ENCODE results near the gene FUBP3.

DNA sequence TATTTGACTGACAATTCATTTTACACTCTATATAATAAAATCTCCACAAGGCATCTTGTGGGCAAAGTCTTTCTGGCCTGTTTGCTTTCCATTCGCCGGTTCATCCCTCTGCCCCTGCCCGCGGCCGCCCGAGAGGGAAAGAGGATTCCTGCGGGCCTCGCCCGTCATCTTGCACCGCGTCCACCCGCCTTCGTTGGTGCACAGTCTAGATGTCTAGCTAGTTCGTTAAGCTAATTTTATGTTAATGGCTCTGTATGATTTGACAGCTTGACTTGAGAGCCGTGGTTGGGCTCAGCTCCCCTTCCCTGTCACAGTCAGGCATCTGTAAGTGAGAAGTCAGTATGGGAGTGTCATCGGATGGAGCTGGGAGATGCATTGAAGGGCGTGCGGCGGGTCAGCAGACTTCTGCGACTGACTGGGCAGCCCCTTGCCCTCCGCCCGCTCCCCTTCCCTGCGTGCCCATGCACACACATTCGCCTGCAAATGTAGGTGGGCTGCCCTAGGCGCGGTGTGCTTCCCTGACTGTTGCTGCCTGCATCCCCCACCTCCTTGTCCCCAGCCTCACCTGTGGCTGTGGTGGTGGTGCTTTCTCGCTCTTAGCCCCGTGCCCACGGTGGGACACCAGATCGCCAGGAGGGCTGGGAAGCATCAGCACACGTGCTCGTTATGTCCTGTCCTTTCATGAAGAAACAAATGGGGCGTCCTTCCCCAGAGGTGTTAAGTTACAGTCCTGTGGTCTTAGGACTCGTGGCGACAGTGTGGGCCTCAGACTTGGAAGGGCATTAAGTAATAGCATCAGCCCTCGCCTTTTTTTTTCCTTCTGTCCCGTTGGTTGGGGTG lies 59.1 kb downstream of the FUBP3 start:
- TF ChIP-seq, protein P1, sequence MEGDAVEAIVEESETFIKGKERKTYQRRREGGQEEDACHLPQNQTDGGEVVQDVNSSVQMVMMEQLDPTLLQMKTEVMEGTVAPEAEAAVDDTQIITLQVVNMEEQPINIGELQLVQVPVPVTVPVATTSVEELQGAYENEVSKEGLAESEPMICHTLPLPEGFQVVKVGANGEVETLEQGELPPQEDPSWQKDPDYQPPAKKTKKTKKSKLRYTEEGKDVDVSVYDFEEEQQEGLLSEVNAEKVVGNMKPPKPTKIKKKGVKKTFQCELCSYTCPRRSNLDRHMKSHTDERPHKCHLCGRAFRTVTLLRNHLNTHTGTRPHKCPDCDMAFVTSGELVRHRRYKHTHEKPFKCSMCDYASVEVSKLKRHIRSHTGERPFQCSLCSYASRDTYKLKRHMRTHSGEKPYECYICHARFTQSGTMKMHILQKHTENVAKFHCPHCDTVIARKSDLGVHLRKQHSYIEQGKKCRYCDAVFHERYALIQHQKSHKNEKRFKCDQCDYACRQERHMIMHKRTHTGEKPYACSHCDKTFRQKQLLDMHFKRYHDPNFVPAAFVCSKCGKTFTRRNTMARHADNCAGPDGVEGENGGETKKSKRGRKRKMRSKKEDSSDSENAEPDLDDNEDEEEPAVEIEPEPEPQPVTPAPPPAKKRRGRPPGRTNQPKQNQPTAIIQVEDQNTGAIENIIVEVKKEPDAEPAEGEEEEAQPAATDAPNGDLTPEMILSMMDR (IDR thresholded peaks at IDR 0.05; ENCODE audit: low read depth, low read length, poor library complexity, severe bottlenecking): no peak
- no peak for TF ChIP-seq EZH2phosphoT487 (IDR thresholded peaks at IDR 0.05; ENCODE audit: borderline replicate concordance, low read length)

Measured in DOHH2 (cell line).